ENCODE data around the gene PXMP2. TPM values are rescaled to one million over a fixed set of nuclear protein-coding genes. Genes with fewer than 3 reads are reported as not detected.

The PXMP2 gene
- total and polyA plus RNA-seq, 2 of the 8 experiments (the other 6 are each of a cell fraction or from before 2014, with no cell fraction given), result 13.8 to 15.1 TPM

DNA sequence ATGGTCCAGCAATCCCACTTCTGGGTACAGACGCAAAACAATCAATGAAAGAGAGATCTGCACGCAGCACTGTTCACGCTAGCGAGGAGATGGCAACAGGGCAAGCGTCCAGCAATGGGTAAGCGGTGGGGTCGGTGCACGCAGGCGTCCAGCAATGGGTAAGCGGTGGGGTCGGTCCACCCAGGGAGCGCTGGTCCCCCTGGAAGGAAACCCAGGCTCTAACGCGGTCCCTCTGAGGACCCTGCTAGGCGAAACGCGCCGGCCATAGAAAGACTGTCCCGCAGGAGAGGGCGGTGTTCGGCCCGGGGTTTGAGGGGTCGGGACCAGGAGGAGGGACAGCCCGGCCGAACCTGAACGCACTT is 22.6 kb downstream of the PXMP2 start:
- peak overlapping the region; percentile 86 for H4K8ac ChIP-seq (ENCODE audit: extremely low read depth, insufficient read depth, low read length)
- no peak overlapping the region; the same call in 1 of the 2 replicates for H2BK15ac ChIP-seq (ENCODE audit: low read length)
- H3K4me1 ChIP-seq (replicated peaks in 1 of 4; ENCODE audit: control insufficient read depth in 3 of 4, insufficient read depth in 4 of 4, low read length in 3 of 4), result no peaks in the 10 kb centered on the region; a peak in 1 of 7 replicates
- H2AK5ac ChIP-seq (ENCODE audit: low read depth, low read length), result no peak overlapping the region
- H3K4me2 ChIP-seq (ENCODE audit: insufficient read depth in 1 of 2, low read depth in 2 of 2, low read length in 2 of 2), result peak overlapping the region; percentile 93 to 94
- 11% methylated on average over 26 of the region's 26 CpGs; no CpG with 5 or more reads in 1 of the 2 experiments for WGBS, 2 experiments (ENCODE audit: extremely low coverage in 1 of 2, insufficient coverage in 1 of 2, insufficient read length in 1 of 2, insufficient replicate concordance in 2 of 2, low coverage in 1 of 2, low lambda C conversion rate in 2 of 2, missing lambda C conversion rate in 1 of 2)
- H4K91ac ChIP-seq (replicated peaks; ENCODE audit: insufficient read length, low read length), result peak overlapping the region; percentile 54
- H3K79me2 ChIP-seq (ENCODE audit: control insufficient read depth in 1 of 2, insufficient read depth in 2 of 2, low read length in 2 of 2), result peaks cover 7 to 33% of the 10 kb centered on the region in 2 experiments
- H2BK120ac ChIP-seq (replicated peaks; ENCODE audit: low read depth, low read length), result peak overlapping the region; percentile 83
- DNase-seq (ENCODE audit: low read depth in 1 of 2, low spot score in 2 of 2), result no peak
- H3K56ac ChIP-seq (replicated peaks; ENCODE audit: insufficient read length, low read depth, low read length), result peak overlapping the region; percentile 92
- H3K4me3 ChIP-seq (ENCODE audit: extremely low read depth in 1 of 4, insufficient read depth in 2 of 4, low read depth in 3 of 4, low read length in 4 of 4), result peak overlapping the region; percentile 82 to 94 (median 86)
- H4K5ac ChIP-seq (ENCODE audit: insufficient read length, low read depth, low read length), result peak overlapping the region; percentile 83
- peaks cover 3 to 9% (median 5%) of the 10 kb centered on the region in 4 experiments; a peak in 6 of 8 replicates for H3K36me3 ChIP-seq (ENCODE audit: control insufficient read depth in 2 of 4, insufficient read depth in 4 of 4, low read length in 3 of 4)
- H2BK5ac ChIP-seq (ENCODE audit: low read depth, low read length), result peak overlapping the region; percentile 88
- CTCF ChIA-PET (ENCODE audit: partially characterized antibody), result interaction anchor here (0.6 kb wide), 2 partner anchors 20 to 47 kb away, joined by 3 read pairs; no protein-coding TSS in a partner anchor
- H3K9ac ChIP-seq (replicated peaks in 1 of 4; ENCODE audit: extremely low read depth in 1 of 4, low read depth in 3 of 4, low read length in 3 of 4), result peak overlapping the region in 3 of 4 experiments; percentile 69 to 77 (median 74); a peak in 6 of 7 replicates
- H3K14ac ChIP-seq (ENCODE audit: insufficient read length), result peak overlapping the region; percentile 84
- peak overlapping the region; percentile 87; the same call in 1 of the 2 replicates for H2AFZ ChIP-seq (ENCODE audit: low read length)
- H3K23me2 ChIP-seq (ENCODE audit: low read depth, low read length), result peaks cover 6% of the 10 kb centered on the region; the same call in 1 of the 2 replicates
- H4K20me1 ChIP-seq (replicated peaks in 1 of 2; ENCODE audit: control insufficient read depth in 1 of 2, insufficient read depth in 2 of 2, low read length in 2 of 2), result peaks cover 3 to 11% of the 10 kb centered on the region in 2 experiments
- no peak for FAIRE-seq
- no peak overlapping the region for H2BK12ac ChIP-seq (ENCODE audit: low read depth, low read length)
- H3K23ac ChIP-seq (ENCODE audit: insufficient read length), result no peak overlapping the region
- peak overlapping the region; percentile 64; the same call in 1 of the 2 replicates for H3K27ac ChIP-seq (ENCODE audit: low read depth, low read length)
- POLR2A ChIA-PET (ENCODE audit: partially characterized antibody), result interaction anchor here (0.6 to 2.6 kb wide), 11 partner anchors 9 to 780 kb away, joined by 3 to 21 read pairs (median 7); partner anchors contain the start of genes POLE and PXMP2
- peak overlapping the region; percentile 93 for H3K18ac ChIP-seq (ENCODE audit: extremely low read depth, low read length)
- H3K4ac ChIP-seq (replicated peaks; ENCODE audit: insufficient read length, low read depth, low read length), result no peak overlapping the region
- peaks cover 9% of the 10 kb centered on the region for H3K79me1 ChIP-seq (ENCODE audit: low read depth, low read length)
- no peak overlapping the region for H2BK20ac ChIP-seq (ENCODE audit: low read length)
- H3K9me3 ChIP-seq (ENCODE audit: insufficient read depth in 2 of 2, low read depth in 1 of 2, low read length in 1 of 2), result no peaks in the 10 kb centered on the region; a peak in 1 of 4 replicates
- H3K27me3 ChIP-seq (replicated peaks in 1 of 4; ENCODE audit: control insufficient read depth in 3 of 4, extremely low read depth in 1 of 4, insufficient read depth in 3 of 4, low read length in 3 of 4), result no peaks in the 10 kb centered on the region
- TF ChIP-seq, protein P1, sequence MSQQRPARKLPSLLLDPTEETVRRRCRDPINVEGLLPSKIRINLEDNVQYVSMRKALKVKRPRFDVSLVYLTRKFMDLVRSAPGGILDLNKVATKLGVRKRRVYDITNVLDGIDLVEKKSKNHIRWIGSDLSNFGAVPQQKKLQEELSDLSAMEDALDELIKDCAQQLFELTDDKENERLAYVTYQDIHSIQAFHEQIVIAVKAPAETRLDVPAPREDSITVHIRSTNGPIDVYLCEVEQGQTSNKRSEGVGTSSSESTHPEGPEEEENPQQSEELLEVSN (IDR thresholded peaks at IDR 0.05), result no peak
- TF ChIP-seq SIRT6 (IDR thresholded peaks at IDR 0.05; ENCODE audit: low read length), result no peak
- TF ChIP-seq ASH2L (IDR thresholded peaks at IDR 0.05; ENCODE audit: low read length), result no peak
- TF ChIP-seq CBX5 (IDR thresholded peaks at IDR 0.05; ENCODE audit: low read depth, low read length), result no peak
- no peak for TF ChIP-seq BACH1 (IDR thresholded peaks at IDR 0.05; ENCODE audit: low read length)
- TF ChIP-seq JUND (IDR thresholded peaks at IDR 0.05; ENCODE audit: low read length), result no peak
- no peak for TF ChIP-seq CTBP2 (IDR thresholded peaks at IDR 0.05; ENCODE audit: borderline replicate concordance, insufficient read depth, insufficient read length, low read length)
- TF ChIP-seq MAFK (IDR thresholded peaks at IDR 0.05; ENCODE audit: low read depth, low read length), result no peak
- TF ChIP-seq TAF7 (optimal IDR thresholded peaks at IDR 0.05; ENCODE audit: borderline replicate concordance, low read depth, low read length), result no peak
- TF ChIP-seq, protein P2, sequence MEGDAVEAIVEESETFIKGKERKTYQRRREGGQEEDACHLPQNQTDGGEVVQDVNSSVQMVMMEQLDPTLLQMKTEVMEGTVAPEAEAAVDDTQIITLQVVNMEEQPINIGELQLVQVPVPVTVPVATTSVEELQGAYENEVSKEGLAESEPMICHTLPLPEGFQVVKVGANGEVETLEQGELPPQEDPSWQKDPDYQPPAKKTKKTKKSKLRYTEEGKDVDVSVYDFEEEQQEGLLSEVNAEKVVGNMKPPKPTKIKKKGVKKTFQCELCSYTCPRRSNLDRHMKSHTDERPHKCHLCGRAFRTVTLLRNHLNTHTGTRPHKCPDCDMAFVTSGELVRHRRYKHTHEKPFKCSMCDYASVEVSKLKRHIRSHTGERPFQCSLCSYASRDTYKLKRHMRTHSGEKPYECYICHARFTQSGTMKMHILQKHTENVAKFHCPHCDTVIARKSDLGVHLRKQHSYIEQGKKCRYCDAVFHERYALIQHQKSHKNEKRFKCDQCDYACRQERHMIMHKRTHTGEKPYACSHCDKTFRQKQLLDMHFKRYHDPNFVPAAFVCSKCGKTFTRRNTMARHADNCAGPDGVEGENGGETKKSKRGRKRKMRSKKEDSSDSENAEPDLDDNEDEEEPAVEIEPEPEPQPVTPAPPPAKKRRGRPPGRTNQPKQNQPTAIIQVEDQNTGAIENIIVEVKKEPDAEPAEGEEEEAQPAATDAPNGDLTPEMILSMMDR (IDR thresholded peaks at IDR 0.05; ENCODE audit: control extremely low read depth in 1 of 3, insufficient read depth in 1 of 3, low read depth in 1 of 3, low read length in 3 of 3), result no peak
